Fibroblast of lung (primary cell): ENCODE measurements around the gene SLC33A1. TPM values are rescaled to one million over a fixed set of nuclear protein-coding genes. Genes with fewer than 3 reads are reported as not detected.

Experiments
- DNase-seq, 2 donors: peaks; one replicate each; pipeline versions ENCODE4 v3.0.0 to v3.0.0-alpha.2; 2010; ENCODE audit warnings: low read depth in 2 of 2
- H2AFZ ChIP-seq: 2 replicates; pipeline ENCODE4 v1.5.1; 2012; ENCODE audit warnings: low read length, control low read depth, inconsistent platforms
- H3K27ac ChIP-seq: 2 replicates; pipeline ENCODE4 v1.5.1; 2011; ENCODE audit warnings: low read length, control low read depth; ENCODE audit not compliant: insufficient read depth
- H3K27me3 ChIP-seq: 2 replicates; pipeline ENCODE4 v1.5.1; 2011; ENCODE audit warnings: mild to moderate bottlenecking, low read length; ENCODE audit not compliant: control insufficient read depth, insufficient read depth
- H3K36me3 ChIP-seq: 2 replicates; pipeline ENCODE4 v1.5.1; 2011; ENCODE audit warnings: low read length; ENCODE audit not compliant: control insufficient read depth, insufficient read depth
- H3K4me1 ChIP-seq: 2 replicates; pipeline ENCODE4 v1.5.1; 2011; ENCODE audit warnings: low read length; ENCODE audit not compliant: control insufficient read depth, insufficient read depth; ENCODE audit errors: extremely low read depth
- H3K4me2 ChIP-seq: 2 replicates; pipeline ENCODE4 v1.5.1; 2011; ENCODE audit warnings: low read length, control low read depth; ENCODE audit not compliant: insufficient read depth; ENCODE audit errors: extremely low read depth
- H3K4me3 ChIP-seq, 4 experiments: fragments of 200-600 bp in 1 of 4; sonication (generic) in 1 of 4; replicated peaks in 1 of 4; 2 replicates each; pipeline ENCODE4 v1.5.1; 2011 to 2016; ENCODE audit warnings: low read length in 4 of 4, low read depth in 3 of 4, mild to moderate bottlenecking in 3 of 4, control low read depth in 2 of 4, inconsistent platforms in 1 of 4, mixed read lengths in 1 of 4; ENCODE audit not compliant: insufficient read depth in 1 of 4; ENCODE audit errors: control extremely low read depth in 1 of 4
- H3K79me2 ChIP-seq: 2 replicates; pipeline ENCODE4 v1.5.1; 2012; ENCODE audit warnings: mild to moderate bottlenecking, low read length, inconsistent platforms; ENCODE audit not compliant: control insufficient read depth, insufficient read depth
- H3K9ac ChIP-seq: 2 replicates; pipeline ENCODE4 v1.5.1; 2011; ENCODE audit warnings: mild to moderate bottlenecking, low read length, control low read depth; ENCODE audit not compliant: insufficient read depth
- H3K9me3 ChIP-seq: 2 replicates; pipeline ENCODE4 v1.5.1; 2012; ENCODE audit warnings: low read depth, low read length; ENCODE audit not compliant: control insufficient read depth, insufficient read depth
- H4K20me1 ChIP-seq: 2 replicates; pipeline ENCODE4 v1.5.1; 2011; ENCODE audit warnings: low read length; ENCODE audit not compliant: control insufficient read depth, insufficient read depth; ENCODE audit errors: extremely low read depth
- EZH2 ChIP-seq: IDR thresholded peaks from 2 replicates; pipeline ENCODE4 v1.5.1; 2012; ENCODE audit warnings: low read length, control low read depth, mild to moderate bottlenecking; ENCODE audit errors: missing control alignments
- polyA plus RNA-seq, 2 donors: library from polyadenylated mRNA; depleted of rRNA in 1 of 2; stranded (reverse) in 1 of 2; unstranded in 1 of 2; fragments of >200 nt; gene quantifications; 2 replicates each; pipeline ENCODE4 v1.2.1, GENCODE V29; 2011 to 2012; ENCODE audit warnings: missing spikeins in 1 of 2
- total RNA-seq: library from RNA; depleted of rRNA; stranded (reverse); fragments of >200 nt; gene quantifications from 2 replicates; pipeline ENCODE4 v1.2.1, GENCODE V29; 2014
- TF ChIP-seq, protein P1 (sequence below), 2 donors: IDR thresholded peaks in 1 of 2; conservative IDR thresholded peaks in 1 of 2; 1 replicate in 1 of 2; 2 replicates in 1 of 2; pipeline ENCODE4 v1.5.1; 2011 to 2012; ENCODE audit warnings: low read length in 2 of 2, control low read depth in 1 of 2, inconsistent platforms in 1 of 2, low read depth in 1 of 2, mild to moderate bottlenecking in 1 of 2

The SLC33A1 gene
- total and polyA plus RNA-seq, 2 donors (not counting 1 experiment from before 2014, with no cell fraction given) = 21.5 to 22.7 TPM

DNA sequence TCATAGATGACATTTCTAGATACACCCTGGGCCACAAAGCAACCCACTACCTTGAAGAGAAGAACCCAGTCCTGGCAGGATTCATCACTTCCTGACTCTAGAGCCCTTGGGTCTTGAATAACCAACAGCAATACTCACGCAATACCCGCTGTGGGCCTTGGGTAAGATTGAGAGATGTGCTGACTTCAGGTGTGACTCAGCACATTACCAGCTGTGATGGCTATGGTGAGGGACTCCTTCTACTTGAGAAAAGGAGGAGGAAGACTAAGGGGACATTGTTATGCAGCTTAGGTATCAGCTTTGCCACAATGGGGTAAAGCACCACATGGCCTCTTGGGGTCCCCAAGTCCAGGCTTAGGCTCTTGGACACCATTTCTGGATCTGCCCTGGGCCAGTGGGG lies 63.0 kb downstream of the SLC33A1 start:
- H3K4me1 ChIP-seq = no peaks in the 10 kb centered on the region
- no peak overlapping the region for H2AFZ ChIP-seq
- DNase-seq = peak; percentile 20 to 23
- H3K4me2 ChIP-seq = no peak overlapping the region
- H3K9ac ChIP-seq = no peak overlapping the region
- no peaks in the 10 kb centered on the region for H4K20me1 ChIP-seq
- TF ChIP-seq EZH2 = no peak
- TF ChIP-seq, protein P1, sequence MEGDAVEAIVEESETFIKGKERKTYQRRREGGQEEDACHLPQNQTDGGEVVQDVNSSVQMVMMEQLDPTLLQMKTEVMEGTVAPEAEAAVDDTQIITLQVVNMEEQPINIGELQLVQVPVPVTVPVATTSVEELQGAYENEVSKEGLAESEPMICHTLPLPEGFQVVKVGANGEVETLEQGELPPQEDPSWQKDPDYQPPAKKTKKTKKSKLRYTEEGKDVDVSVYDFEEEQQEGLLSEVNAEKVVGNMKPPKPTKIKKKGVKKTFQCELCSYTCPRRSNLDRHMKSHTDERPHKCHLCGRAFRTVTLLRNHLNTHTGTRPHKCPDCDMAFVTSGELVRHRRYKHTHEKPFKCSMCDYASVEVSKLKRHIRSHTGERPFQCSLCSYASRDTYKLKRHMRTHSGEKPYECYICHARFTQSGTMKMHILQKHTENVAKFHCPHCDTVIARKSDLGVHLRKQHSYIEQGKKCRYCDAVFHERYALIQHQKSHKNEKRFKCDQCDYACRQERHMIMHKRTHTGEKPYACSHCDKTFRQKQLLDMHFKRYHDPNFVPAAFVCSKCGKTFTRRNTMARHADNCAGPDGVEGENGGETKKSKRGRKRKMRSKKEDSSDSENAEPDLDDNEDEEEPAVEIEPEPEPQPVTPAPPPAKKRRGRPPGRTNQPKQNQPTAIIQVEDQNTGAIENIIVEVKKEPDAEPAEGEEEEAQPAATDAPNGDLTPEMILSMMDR (conservative IDR thresholded peaks at IDR 0.05 in 1 of 2, IDR thresholded peaks at IDR 0.05 in 1 of 2; ENCODE audit: low read depth in 1 of 2, low read length in 2 of 2) = no peak
- no peaks in the 10 kb centered on the region for H3K79me2 ChIP-seq
- no peaks in the 10 kb centered on the region for H3K36me3 ChIP-seq
- H3K27me3 ChIP-seq = no peaks in the 10 kb centered on the region
- no peaks in the 10 kb centered on the region for H3K9me3 ChIP-seq
- H3K27ac ChIP-seq = no peak overlapping the region
- no peak overlapping the region for H3K4me3 ChIP-seq

DNA sequence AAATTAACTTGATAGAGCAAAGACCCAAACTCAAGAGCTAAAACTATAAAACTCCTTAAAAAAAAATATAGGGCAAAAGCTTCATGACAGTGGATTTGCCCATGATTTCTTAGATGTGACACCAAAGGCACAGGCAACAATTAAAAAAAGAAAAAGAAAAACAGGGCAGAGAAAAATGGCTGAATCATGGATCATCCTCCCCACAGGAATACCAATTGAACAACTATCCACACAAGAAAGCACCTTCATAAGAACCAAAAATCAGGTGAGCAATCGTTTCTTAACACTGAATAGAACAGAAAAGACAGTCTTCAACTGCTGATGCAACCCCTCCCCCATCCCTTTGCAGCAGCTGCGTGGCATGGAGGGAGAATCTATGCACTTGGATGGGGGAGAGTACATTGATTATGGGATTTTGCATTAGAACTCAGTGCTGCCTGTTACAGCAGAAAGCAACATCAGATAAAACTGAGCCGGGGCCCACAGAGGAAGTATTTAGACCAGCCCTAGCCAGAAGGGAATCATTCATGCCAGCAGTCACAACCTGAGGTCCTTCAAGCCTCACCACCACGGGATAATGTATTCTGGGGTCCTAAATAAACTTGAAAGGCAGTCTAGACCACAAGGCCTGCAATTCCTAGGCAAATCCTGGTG lies 63.8 kb downstream of the SLC33A1 start:
- H3K27ac ChIP-seq = no peak overlapping the region
- no peaks in the 10 kb centered on the region for H3K79me2 ChIP-seq
- H3K9ac ChIP-seq = no peak overlapping the region
- H2AFZ ChIP-seq = no peak overlapping the region
- no peaks in the 10 kb centered on the region for H3K36me3 ChIP-seq
- no peak for DNase-seq
- no peak overlapping the region for H3K4me3 ChIP-seq
- H3K27me3 ChIP-seq = no peaks in the 10 kb centered on the region
- H3K4me1 ChIP-seq = no peaks in the 10 kb centered on the region
- H3K9me3 ChIP-seq = no peaks in the 10 kb centered on the region
- TF ChIP-seq, protein P1 (conservative IDR thresholded peaks at IDR 0.05 in 1 of 2, IDR thresholded peaks at IDR 0.05 in 1 of 2; ENCODE audit: low read depth in 1 of 2, low read length in 2 of 2) = no peak
- TF ChIP-seq EZH2 = no peak
- no peak overlapping the region for H3K4me2 ChIP-seq
- no peaks in the 10 kb centered on the region for H4K20me1 ChIP-seq

GRCh38 chr3:155785662-155786295 lies 68.4 kb downstream of the SLC33A1 start:
- H3K36me3 ChIP-seq = no peaks in the 10 kb centered on the region
- H3K4me2 ChIP-seq = no peak overlapping the region
- no peak overlapping the region for H3K4me3 ChIP-seq
- DNase-seq = no peak
- no peaks in the 10 kb centered on the region for H3K27me3 ChIP-seq
- H3K9ac ChIP-seq = no peak overlapping the region
- H3K9me3 ChIP-seq = no peaks in the 10 kb centered on the region
- no peak for TF ChIP-seq EZH2
- TF ChIP-seq, protein P1 (conservative IDR thresholded peaks at IDR 0.05 in 1 of 2, IDR thresholded peaks at IDR 0.05 in 1 of 2; ENCODE audit: low read depth in 1 of 2, low read length in 2 of 2) = no peak
- H3K4me1 ChIP-seq = no peaks in the 10 kb centered on the region
- H4K20me1 ChIP-seq = no peaks in the 10 kb centered on the region
- H3K27ac ChIP-seq = no peak overlapping the region
- no peaks in the 10 kb centered on the region for H3K79me2 ChIP-seq
- no peak overlapping the region for H2AFZ ChIP-seq
